GM23248 (cell line): ENCODE results near the gene CYBB. TPM values are rescaled to one million over a fixed set of nuclear protein-coding genes. Genes with fewer than 3 reads are reported as not detected.

Source experiments
- DNase-seq: peaks from one replicate; pipeline ENCODE4 v3.0.0-alpha.2; 2015
- H2AFZ ChIP-seq: fragments of 200-600 bp; sonication (generic); 2 replicates; pipeline ENCODE4 v1.6.1; 2016; ENCODE audit warnings: antibody characterized with exemption
- H3F3A ChIP-seq: fragments of 200-600 bp; sonication (generic); 2 replicates; pipeline ENCODE4 v1.6.1; 2016; ENCODE audit warnings: mild to moderate bottlenecking, antibody characterized with exemption, mixed run types; ENCODE audit not compliant: insufficient read depth
- H3K27ac ChIP-seq: fragments of 200-600 bp; sonication (generic); 2 replicates; pipeline ENCODE4 v1.5.1; 2016; ENCODE audit warnings: mild to moderate bottlenecking
- H3K27me3 ChIP-seq: fragments of 200-600 bp; sonication (generic); replicated peaks from 2 replicates; pipeline ENCODE4 v1.6.1; 2016; ENCODE audit warnings: mild to moderate bottlenecking; ENCODE audit not compliant: insufficient read depth
- H3K36me3 ChIP-seq: fragments of 200-600 bp; sonication (generic); 2 replicates; pipeline ENCODE4 v1.6.1; 2016; ENCODE audit warnings: low read depth, mild to moderate bottlenecking
- H3K4me1 ChIP-seq: fragments of 200-600 bp; sonication (generic); 2 replicates; pipeline ENCODE4 v1.6.1; 2016; ENCODE audit warnings: mild to moderate bottlenecking; ENCODE audit not compliant: insufficient read depth
- H3K4me2 ChIP-seq: fragments of 200-600 bp; sonication (generic); one replicate; pipeline ENCODE4 v1.6.1; 2016; ENCODE audit warnings: mild to moderate bottlenecking; ENCODE audit not compliant: unreplicated experiment
- H3K4me3 ChIP-seq: fragments of 200-600 bp; sonication (generic); 2 replicates; pipeline ENCODE4 v1.5.1; 2016; ENCODE audit warnings: mild to moderate bottlenecking
- H3K79me2 ChIP-seq: fragments of 200-600 bp; sonication (generic); 2 replicates; pipeline ENCODE4 v1.6.1; 2016; ENCODE audit warnings: mild to moderate bottlenecking; ENCODE audit not compliant: insufficient read depth
- H3K9ac ChIP-seq: fragments of 200-600 bp; sonication (generic); 2 replicates; pipeline ENCODE4 v1.6.1; 2016; ENCODE audit warnings: mild to moderate bottlenecking
- H3K9me2 ChIP-seq: fragments of 200-600 bp; sonication (generic); 2 replicates; pipeline ENCODE4 v1.6.1; 2016; ENCODE audit warnings: mixed run types, mild to moderate bottlenecking, moderate library complexity; ENCODE audit not compliant: insufficient read depth
- H3K9me3 ChIP-seq: fragments of 200-600 bp; sonication (generic); one replicate; pipeline ENCODE4 v1.6.1; 2017; ENCODE audit warnings: low read depth
- H4K20me1 ChIP-seq: fragments of 200-600 bp; sonication (generic); 2 replicates; pipeline ENCODE4 v1.6.0; 2016; ENCODE audit not compliant: insufficient read depth
- EZH2 ChIP-seq: fragments of 200-600 bp; sonication (generic); IDR thresholded peaks from 2 replicates; pipeline ENCODE4 v1.6.1; 2018; ENCODE audit warnings: antibody characterized with exemption, mild to moderate bottlenecking; ENCODE audit not compliant: insufficient read depth, poor library complexity, severe bottlenecking
- EZH2phosphoT487 ChIP-seq: fragments of 200-600 bp; sonication (generic); IDR thresholded peaks from 2 replicates; pipeline ENCODE4 v1.6.1; 2018; ENCODE audit warnings: antibody characterized with exemption, moderate library complexity, mild to moderate bottlenecking, low read depth; ENCODE audit not compliant: insufficient read depth
- WGBS, 2 experiments: methylation state at CpG; one replicate each; pipeline ENCODE4 v1.1.6; 2015 to 2017; ENCODE audit warnings: low lambda C conversion rate in 2 of 2, low coverage in 1 of 2; ENCODE audit errors: missing lambda C conversion rate in 2 of 2; 5-methylcytosine and 5-hydroxymethylcytosine counted together
- in situ Hi-C: fragments of 300-500 bp; cut with MboI; formaldehyde crosslinking; loops from 2 replicates; pipeline ENCODE4 v1.15.0; 2020
- polyA plus RNA-seq: library from polyadenylated mRNA; unstranded; fragments of >200 nt; fragmentation: Nextera tagmentation; extraction: Ambion mirVana; gene quantifications from 2 replicates; pipeline ENCODE4 v1.2.1, GENCODE V29; 2016
- total RNA-seq: library from RNA; depleted of rRNA; stranded (reverse); fragments of >200 nt; shearing (Covaris generic); gene quantifications from 2 replicates; pipeline ENCODE4 v1.2.3, GENCODE V29; 2014

Gene CYBB
- total and polyA plus RNA-seq, 2 experiments from 2014 or later: not detected

- H3K36me3 ChIP-seq: no peaks in the 10 kb centered on the region
- H3K4me1 ChIP-seq: no peaks in the 10 kb centered on the region
- H3K79me2 ChIP-seq: no peaks in the 10 kb centered on the region
- no peaks in the 10 kb centered on the region for H4K20me1 ChIP-seq
- no peaks in the 10 kb centered on the region for H3K27me3 ChIP-seq
- H3K4me2 ChIP-seq: no peak overlapping the region
- TF ChIP-seq EZH2 (no peak), EZH2phosphoT487 (no peak)
- H3K9me2 ChIP-seq: no peaks in the 10 kb centered on the region
- WGBS, 2 experiments: 27 to 48% methylated on average over 3 of the region's 3 CpGs
- H3K9ac ChIP-seq: no peak overlapping the region
- H3K27ac ChIP-seq: no peak overlapping the region
- H3K9me3 ChIP-seq: no peaks in the 10 kb centered on the region
- no peak overlapping the region for H2AFZ ChIP-seq
- H3K4me3 ChIP-seq: no peak overlapping the region
- no peak for DNase-seq
- in situ Hi-C loops: no loop called here
- no peaks in the 10 kb centered on the region for H3F3A ChIP-seq
Measured at GRCh38 chrX:37786624-37787422, 7.0 kb downstream of the CYBB start.

DNA sequence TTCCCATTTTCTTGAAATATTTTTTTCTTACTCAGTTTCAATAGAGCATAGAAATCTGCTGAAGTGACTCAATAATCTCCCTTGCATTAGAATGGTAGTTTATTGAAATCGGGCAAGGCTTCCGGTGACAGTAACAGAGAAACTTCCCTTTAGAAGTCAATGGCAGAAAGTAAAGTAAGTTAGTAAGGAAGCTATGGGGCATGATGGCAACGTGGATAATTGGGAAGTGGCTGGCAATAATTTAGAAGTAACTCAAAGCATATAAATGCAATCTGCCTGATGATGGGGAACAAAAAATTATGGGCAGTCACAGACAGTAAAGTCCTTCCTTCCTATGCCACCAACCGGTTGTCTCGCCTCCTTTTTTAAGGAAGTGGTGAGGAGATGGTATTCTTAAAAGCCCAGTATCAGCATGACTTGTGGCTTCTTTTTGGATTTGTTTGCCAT is 7.6 kb downstream of the CYBB start:
- no peaks in the 10 kb centered on the region for H3K4me1 ChIP-seq
- no peak overlapping the region for H3K4me2 ChIP-seq
- no peaks in the 10 kb centered on the region for H3K9me2 ChIP-seq
- no peaks in the 10 kb centered on the region for H3F3A ChIP-seq
- H3K27ac ChIP-seq: no peak overlapping the region
- no peak for TF ChIP-seq EZH2phosphoT487
- H3K4me3 ChIP-seq: no peak overlapping the region
- H2AFZ ChIP-seq: no peak overlapping the region
- H3K9me3 ChIP-seq: no peaks in the 10 kb centered on the region
- no peaks in the 10 kb centered on the region for H3K79me2 ChIP-seq
- H3K9ac ChIP-seq: no peak overlapping the region
- DNase-seq: no peak
- no peaks in the 10 kb centered on the region for H3K27me3 ChIP-seq
- in situ Hi-C loops: no loop called here
- H3K36me3 ChIP-seq: no peaks in the 10 kb centered on the region
- WGBS, 2 experiments: 43 to 49% methylated on average over 5 of the region's 5 CpGs
- no peaks in the 10 kb centered on the region for H4K20me1 ChIP-seq

DNA sequence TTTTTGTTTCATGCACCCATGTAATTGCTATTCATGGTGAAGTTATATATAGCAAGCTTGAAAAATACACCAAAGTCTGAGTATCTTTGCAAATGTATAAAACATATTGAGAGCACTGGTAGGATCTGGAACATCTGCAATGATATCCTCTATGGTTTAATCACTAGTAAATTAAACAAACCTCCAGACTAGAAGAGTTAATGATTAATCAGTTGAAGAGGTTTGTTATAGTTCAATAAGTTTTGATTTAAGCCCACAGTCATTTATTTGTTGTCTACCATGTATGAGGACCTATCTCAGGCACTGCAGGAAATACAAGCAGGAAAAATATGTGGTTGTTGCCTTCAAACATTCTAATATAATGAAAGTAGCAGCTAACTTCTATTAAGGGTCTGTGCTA is 16.5 kb downstream of the CYBB start:
- Histone ChIP-seq H3K27me3 (no peaks in the 10 kb centered on the region), H3K79me2 (no peaks in the 10 kb centered on the region), H3K36me3 (no peaks in the 10 kb centered on the region), H3K27ac (no peak overlapping the region), H3K9me2 (no peaks in the 10 kb centered on the region), H2AFZ (no peak overlapping the region), H3K9ac (no peak overlapping the region), H3K4me2 (no peak overlapping the region), H4K20me1 (no peaks in the 10 kb centered on the region), H3K4me3 (no peak overlapping the region), H3K9me3 (no peaks in the 10 kb centered on the region), H3K4me1 (no peaks in the 10 kb centered on the region), H3F3A (no peaks in the 10 kb centered on the region)
- DNase-seq: no peak
- no peak for TF ChIP-seq EZH2
- TF ChIP-seq EZH2phosphoT487: no peak
- in situ Hi-C loops: no loop called here

DNA sequence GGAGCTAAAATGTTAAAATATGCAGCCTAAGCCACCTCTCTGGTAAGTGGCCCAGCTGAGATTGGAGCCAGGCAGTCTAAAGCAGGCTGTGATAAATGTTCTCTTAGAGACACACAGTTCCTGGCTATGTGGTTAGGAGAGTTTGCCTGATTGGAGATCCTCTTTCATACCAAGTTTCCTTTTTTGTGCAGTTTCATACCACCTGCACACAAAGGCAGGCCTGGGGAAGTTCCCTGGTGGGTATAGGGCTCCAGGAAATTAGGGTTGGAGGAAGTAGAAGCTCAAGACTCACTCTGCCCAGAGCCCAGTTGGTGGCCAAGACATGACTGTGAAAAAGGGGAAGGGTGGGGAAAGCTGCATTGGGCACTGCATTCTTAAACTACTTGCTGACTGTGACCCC is 16.9 kb downstream of the CYBB start:
- no peaks in the 10 kb centered on the region for H3F3A ChIP-seq
- H3K27me3 ChIP-seq: no peaks in the 10 kb centered on the region
- DNase-seq: no peak
- H3K4me2 ChIP-seq: no peak overlapping the region
- no peak overlapping the region for H3K9ac ChIP-seq
- no peak overlapping the region for H3K4me3 ChIP-seq
- no peaks in the 10 kb centered on the region for H3K9me2 ChIP-seq
- no peaks in the 10 kb centered on the region for H3K4me1 ChIP-seq
- no peak overlapping the region for H2AFZ ChIP-seq
- H3K27ac ChIP-seq: no peak overlapping the region
- in situ Hi-C loops: no loop called here
- no peaks in the 10 kb centered on the region for H4K20me1 ChIP-seq
- no peaks in the 10 kb centered on the region for H3K79me2 ChIP-seq
- no peaks in the 10 kb centered on the region for H3K9me3 ChIP-seq
- no peak for TF ChIP-seq EZH2phosphoT487
- no peak for TF ChIP-seq EZH2
- H3K36me3 ChIP-seq: no peaks in the 10 kb centered on the region

DNA sequence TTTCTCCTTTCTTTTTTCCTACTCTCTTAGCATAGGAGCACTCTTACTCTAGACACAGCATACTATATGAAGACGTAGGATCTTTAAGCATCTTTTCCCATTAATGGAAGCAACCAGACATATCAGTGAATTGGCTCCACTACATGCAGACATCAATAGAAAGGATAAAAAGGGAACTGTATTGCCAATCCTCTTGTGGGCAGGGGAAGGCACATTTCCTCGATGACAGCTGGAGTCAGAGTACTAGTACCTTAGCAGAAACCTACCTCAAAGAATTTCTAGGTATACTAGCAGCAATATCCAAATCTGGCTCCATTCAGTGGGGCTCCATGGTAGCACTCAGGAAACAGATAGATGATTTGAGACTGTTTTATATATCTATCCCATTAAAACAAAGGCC is 20.1 kb downstream of the CYBB start:
- Histone ChIP-seq H3K4me1 (no peaks in the 10 kb centered on the region), H3K9ac (no peak overlapping the region), H3K36me3 (no peaks in the 10 kb centered on the region), H3K4me3 (no peak overlapping the region), H3K4me2 (no peak overlapping the region), H3K27me3 (no peaks in the 10 kb centered on the region), H3K9me2 (no peaks in the 10 kb centered on the region), H4K20me1 (no peaks in the 10 kb centered on the region), H3F3A (no peaks in the 10 kb centered on the region), H3K9me3 (no peaks in the 10 kb centered on the region), H3K27ac (no peak overlapping the region), H2AFZ (no peak overlapping the region), H3K79me2 (no peaks in the 10 kb centered on the region)
- no peak for DNase-seq
- TF ChIP-seq EZH2phosphoT487: no peak
- no peak for TF ChIP-seq EZH2
- WGBS, 2 experiments: 40 to 42% methylated on average over 2 of the region's 2 CpGs
- in situ Hi-C loops: no loop called here
